Hematopoietic multipotent progenitor cell (in vitro differentiated cells): ENCODE results near the gene AFF4. TPM values are rescaled to one million over a fixed set of nuclear protein-coding genes. Genes with fewer than 3 reads are reported as not detected.

Experiments used
- DNase-seq, 3 donors: peaks; one replicate each; pipeline ENCODE4 v3.0.0-alpha.2; 2011 to 2015; ENCODE audit warnings: low read depth in 2 of 3, low spot score in 2 of 3
- small RNA-seq: library from RNA; depleted of rRNA; stranded (forward); fragments of <200 nt; gene quantifications from one replicate; pipeline ENCODE3, GENCODE V24; 2012
- total RNA-seq: library from RNA; depleted of rRNA; stranded (reverse); fragments of >200 nt; gene quantifications from one replicate; pipeline ENCODE4 v1.2.3, GENCODE V29; 2012

Gene AFF4
- total RNA-seq, 1 donor, result 28.8 TPM

GRCh38 chr5:132829742-132830435, 133.5 kb downstream of the AFF4 start:
- DNase-seq, result peak; percentile 50 to 71 (median 70)

GRCh38 chr5:132828846-132829494, 134.5 kb downstream of the AFF4 start:
- no peak for DNase-seq

DNA sequence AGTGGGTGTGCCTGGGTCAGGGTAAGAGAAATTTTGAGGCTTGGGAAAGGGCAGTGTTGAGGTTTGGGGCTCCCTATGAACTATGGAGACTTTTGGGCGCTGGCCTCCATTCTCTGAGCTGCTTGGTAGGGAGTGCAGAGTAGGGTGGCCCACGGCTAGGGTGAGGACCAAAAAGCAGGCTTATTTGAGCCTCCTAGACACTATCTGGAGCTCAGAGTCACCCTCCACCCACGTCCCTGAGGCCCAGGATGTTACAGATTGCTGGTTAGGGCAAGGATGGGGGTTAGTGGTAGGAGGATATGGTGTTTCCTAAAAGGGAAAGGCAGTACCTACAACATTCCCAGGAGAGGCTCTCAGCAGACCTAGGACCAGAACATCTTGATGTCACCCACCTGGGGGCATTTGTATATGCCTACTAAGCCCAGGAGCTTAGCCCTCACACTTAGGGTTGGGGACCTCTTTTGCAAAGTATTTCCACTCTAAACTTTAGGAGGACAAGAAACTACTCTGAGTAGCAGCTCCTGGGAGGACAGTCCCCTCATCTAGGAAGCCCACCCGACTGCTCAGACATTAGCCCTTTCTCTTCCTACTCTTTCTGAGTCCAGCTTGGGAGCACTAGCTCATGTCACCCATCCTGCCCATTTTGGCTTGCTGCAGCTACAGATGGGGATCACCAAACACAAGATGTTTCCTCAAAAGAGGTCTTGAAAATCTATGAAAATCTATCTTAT, 135.3 kb downstream of the AFF4 start:
- no peak for DNase-seq

DNA sequence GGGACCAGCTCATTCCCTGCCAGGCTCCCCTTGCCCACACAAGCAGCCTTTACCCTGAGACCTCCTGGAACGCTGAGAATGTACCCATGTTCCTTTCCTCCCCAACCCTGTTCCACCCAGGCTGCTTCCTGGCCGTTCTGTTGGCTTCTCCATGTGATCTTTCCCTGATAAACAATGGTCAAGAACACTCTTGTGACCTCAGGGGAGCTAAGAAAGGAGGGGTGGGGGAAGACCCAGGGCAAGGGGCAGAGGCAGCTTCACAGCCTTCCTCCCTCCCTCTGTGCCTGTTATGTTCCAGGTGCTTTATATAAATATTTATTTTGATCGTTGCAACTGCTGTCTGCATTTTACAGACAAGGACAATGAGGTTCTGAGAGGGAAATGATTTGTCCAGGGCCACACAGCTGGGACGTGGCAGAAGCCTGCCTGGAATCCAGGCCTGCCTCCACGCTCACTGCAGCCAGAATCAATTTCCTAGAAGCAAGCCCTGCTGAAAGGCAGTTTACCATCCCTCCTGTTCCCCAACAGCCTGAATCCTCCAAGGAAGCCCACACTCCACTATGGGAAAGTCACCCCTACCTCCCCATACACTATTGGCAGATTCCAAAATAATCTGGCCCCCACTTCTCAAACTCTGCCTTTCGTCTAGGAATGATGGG, 136.9 kb downstream of the AFF4 start:
- DNase-seq, result no peak

GRCh38 chr5:132825834-132826391, 137.5 kb downstream of the AFF4 start:
- DNase-seq, result no peak

Small RNA genes lying within 50 kb of the gene (small RNA-seq; reads per million reads assigned to genes)
- gene AC113410.1 (not detected), gene ATP6V0E1P1 (not detected), gene RF00019 (not detected), gene RNA5SP192 (not detected)

Other genes starting within 250 kb of the AFF4 start
- 1.1 TPM for gene KIF3A, start 226.1 kb downstream of the AFF4 start, total RNA-seq
- 0.27 TPM for gene CCNI2, start 216.2 kb downstream of the AFF4 start, total RNA-seq
- gene SEPTIN8, start 186.4 kb downstream of the AFF4 start, total RNA-seq, result 5.4 TPM
- gene SOWAHA, start 150.3 kb downstream of the AFF4 start, total RNA-seq, result not detected
- gene SHROOM1, start 133.0 kb downstream of the AFF4 start, total RNA-seq, result 0.54 TPM
- gene GDF9, start 97.2 kb downstream of the AFF4 start, total RNA-seq, result 0.54 TPM
- gene UQCRQ, start 97.0 kb downstream of the AFF4 start, total RNA-seq, result 81.6 TPM
- gene LEAP2, start 90.0 kb downstream of the AFF4 start, total RNA-seq, result 0.81 TPM
- gene ZCCHC10, start 62.9 kb upstream of the AFF4 start, total RNA-seq, result 9.2 TPM
- 22.9 TPM for gene HSPA4, start 88.4 kb upstream of the AFF4 start, total RNA-seq